Activated T-helper 1 cell treated with Interleukin-2 at 50 U/mL for 16 hours (primary cell): Measurements from ENCODE around the gene CFAP298.
"Not testable (repeated sequence)": the region's sequence is repeated elsewhere in the genome, so short reads cannot be mapped to it uniquely, and the experiment has no call there.

Source experiments
- DNase-seq: peaks from one replicate; pipeline ENCODE4 v3.0.0-alpha.2; 2020; ENCODE audit warnings: low read depth

CFAP298 gene

DNA sequence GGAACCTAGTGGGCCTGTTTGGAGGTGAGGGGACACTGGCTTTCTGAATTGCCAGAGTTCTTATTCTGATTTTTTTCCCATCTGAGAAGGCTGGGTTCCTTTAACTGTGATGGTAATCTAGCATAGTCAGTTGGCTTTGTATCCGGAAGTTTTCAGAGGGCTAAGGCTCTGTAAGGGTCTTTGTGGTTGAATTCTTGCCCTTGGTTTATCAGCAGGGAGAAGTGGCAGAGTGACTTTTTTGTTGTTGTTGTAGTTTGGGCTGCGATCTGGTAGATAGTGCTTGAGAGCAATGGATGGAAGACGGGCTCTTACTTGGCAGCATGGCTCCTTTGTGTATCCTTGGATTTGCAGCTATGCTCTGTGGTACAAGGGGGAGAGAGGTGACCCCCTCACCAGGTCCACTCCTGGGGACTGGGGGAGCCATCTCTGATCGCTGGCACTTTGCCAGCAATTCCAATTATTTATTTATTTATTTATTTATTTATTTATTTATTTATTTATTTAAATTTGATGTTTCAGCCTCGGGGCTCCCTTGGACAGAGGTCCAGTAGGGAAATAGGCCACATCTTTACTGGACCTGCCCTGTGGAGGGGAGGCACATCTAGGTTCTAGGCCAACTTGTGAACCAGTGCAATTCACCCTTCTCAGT, 45.3 kb downstream of the CFAP298 start:
- no peak for DNase-seq

DNA sequence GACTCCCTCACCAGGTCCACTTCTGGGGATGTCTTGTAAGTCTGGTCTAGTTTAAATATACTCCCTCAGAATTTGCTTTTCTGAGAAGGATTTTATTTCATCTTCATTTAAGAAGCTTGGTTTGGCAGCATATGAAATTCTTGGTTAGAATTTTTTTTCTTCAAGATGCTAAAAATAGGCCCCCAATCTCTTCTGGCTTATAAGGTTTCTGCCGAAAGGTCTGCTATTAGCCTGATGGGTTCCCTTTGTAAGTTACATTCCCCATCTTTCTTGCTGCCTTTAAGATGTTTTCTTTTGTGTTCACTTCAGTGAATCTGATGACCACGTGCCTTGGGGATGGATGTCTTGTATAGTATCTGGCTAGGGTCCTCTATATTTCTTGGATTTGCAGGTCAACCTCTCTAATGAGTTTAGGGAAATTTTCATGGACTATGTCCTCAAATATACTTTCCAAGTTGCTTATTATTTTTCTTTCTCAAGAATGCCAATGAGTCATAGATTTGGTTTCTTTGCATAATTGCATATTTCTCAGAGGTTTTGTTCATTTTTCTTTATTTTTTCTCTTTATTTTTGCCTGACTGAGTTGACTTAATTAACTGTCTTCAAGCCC, 46.2 kb downstream of the CFAP298 start:
- DNase-seq, result no peak

DNA sequence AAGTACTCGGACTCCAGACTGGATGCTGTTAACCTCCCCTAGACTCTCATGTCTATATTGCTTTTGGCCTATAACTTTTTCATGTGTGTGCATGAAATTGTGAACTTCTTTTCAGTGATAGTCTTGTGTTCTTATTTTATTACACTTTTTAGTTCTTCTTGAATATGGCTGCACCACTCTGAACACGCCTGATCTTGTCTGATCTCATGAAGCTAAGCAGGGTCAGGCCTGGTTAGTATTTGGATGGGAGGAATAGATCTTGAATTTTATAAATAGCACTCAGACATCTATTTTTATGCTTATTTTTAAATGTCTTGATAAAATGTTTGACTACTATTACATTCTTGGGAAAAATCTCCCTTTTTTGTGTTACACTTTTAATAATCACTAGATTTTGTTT, 49.3 kb downstream of the CFAP298 start:
- no peak for DNase-seq

DNA sequence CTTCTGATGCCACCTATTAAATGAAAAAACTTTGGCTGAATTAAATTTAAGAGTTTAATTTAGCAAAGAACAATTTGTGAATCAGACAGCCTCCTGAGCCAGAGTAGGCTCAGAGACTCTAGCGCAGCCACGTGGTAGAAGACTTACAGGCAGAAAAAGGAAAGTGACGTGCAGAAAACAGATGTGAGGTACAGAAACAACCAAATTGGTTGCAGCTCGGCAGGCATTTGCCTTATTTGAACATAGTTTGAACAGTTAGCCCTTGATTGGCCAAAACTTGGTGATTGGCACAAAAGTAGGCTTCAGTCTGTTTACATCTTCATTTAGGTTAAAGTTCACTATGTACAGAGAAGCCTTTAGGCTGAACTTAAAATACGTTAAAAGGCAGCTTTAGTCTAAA, 49.8 kb downstream of the CFAP298 start:
- no peak for DNase-seq

DNA sequence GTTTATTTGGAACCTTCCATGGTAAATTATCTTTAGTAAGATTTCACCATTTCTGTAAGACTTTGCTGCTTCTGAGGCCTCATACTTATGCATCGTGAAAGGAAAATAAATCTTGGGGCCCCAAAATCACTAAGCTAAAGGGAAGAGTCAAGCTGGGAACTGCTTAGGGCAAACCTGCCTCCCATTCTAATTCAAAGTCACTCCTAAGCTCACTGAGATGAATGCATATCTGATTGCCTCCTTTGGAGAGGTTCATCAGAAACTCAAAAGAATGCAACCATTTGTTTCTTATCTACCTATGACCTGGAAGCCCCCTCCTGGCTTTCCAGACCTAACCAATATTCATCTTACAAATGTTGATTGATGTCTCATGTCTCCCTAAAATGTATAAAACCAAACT, 50.7 kb downstream of the CFAP298 start:
- not testable (repeated sequence) for DNase-seq

DNA sequence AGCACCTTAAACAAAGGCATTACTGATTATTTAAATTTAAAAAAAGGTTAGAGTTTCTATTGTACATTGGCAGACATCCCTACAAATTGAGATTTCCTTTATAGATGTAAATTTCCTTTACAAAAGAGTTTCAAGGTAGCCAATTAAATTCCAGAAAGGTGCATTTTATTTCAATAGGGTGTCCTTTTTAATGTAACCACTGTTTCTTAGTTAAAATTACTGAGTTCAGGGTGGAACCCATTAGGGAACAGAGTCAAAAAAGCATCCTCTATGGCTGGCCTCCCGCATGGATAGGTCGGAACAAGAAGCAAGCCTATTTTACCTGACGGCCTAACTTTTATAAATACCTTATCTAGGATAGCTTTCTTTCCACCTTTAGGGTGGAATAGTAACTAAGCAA, 51.3 kb downstream of the CFAP298 start:
- DNase-seq, result no peak

DNA sequence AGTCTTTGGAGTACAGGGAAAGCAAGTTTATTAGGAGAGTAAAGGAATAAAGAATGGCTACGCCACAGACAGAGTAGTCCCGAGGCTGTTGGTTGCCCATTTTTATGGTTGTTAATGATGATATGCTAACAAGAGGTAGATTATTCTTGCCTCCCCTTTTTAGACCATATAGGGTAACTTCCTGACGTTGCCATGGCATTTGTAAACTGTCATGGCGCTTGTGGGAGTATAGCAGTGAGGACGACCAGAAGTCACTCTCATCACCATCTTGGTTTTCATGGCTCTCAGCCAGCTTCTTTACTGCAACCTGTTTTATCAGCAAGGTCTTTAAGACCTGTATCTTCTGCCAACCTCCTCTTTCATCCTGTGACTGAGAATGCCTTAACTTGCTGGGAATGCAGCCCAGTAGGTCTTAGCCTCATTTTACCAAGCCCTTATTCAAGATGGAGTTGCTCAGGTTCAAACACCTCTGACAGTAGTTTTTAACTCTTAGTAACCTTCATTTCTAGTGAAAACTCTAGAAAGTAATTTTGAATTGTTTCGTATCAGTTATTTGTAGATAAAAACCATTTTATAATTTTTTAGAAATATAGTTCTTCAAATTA, 53.1 kb downstream of the CFAP298 start:
- DNase-seq, result no peak

DNA sequence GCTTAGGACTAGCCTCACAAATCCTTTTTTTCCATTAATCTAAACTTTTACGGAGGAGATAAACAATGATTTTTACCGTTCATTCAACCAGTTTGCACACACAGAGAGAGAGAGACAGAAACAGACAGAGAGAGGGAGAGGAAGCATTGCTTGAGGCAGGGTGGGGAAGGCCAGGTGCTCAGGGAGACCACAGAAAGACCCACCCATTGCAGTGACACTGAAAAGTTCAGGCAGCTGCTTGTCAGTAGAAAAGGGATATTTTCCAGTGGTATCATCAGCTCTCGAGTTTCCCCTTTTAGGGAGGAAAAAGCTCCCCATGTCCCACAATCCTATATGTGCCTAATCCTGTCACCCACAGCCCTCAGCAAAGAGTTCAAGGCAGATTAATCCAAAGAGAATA, 54.1 kb downstream of the CFAP298 start:
- no peak for DNase-seq

DNA sequence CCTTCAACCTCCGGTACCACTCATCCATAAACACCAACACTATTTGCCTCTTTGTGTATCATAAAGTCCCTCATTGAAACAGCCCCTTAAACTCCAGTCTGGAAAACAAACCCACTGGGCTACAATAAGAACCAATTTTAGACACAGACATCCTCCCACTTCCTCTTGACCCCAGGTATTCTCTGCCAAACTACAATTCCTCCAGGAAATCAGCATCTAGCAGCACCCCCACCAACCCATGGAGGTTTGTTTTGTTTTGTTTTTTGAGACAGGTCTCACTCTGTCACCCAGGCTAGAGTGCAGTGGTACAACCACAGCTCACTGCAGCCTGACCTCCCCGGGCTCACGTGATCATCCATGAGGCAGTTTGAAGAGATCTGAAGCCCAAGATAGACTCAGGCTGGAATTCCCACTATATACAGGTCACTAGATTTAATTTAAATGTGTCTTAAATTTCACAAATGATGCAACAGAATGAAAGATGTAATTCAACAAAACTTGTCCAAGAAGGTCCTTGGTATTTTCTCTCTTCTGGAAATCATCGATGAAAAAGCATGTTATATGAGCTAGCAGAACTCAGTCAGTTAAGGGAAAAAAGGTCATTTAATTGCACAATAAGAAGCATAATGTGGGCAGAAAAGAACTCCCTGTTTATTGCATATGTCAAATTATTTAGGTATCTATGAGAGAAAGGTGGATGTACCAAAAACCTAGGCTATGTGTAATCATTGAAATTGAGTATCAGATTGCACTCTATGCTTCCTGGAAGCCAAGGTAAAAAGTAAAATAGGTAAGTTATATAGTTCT, 57.1 kb downstream of the CFAP298 start:
- no peak for DNase-seq

DNA sequence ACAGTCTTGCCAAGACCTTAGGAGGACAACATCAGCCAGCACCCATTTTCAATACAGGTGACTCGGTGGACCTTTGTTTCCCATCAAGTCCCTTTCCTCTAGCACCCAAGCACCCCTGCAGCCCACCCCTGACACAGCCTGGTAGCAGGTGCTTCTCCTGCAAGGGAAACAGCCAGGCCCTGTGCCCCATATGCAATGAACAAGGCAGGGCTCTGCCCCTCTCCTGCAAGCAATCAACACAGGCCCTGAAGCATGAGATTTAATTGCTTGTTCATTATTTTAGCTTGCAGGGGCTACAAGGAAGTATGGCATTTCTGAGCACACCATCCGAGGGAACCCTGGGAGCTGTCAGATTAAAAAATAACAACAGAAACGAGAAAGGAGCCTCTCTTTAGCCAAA, 62.3 kb downstream of the CFAP298 start:
- no peak for DNase-seq

DNA sequence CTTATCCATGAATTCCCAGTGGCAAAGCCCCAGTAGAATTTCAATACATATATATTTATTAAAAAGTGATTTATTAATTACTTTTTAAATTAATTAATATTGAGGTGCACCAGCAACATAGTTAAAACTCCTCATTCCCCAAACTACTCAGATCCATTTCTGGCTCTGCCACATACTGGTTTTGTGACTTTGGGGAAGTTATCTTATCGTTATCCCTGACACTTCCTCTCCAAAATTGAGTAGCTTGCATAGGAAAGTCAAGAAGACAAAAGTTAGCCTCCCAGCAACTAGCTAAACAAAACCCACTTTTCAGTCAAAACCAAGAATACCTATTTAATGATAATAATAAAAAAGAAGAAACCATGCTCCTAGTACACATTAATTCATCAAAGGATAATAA, 62.7 kb downstream of the CFAP298 start:
- no peak for DNase-seq
